Esophagus (tissue), 2 donors: Measurements from ENCODE around the gene PARP9. TPM values are rescaled to one million over a fixed set of nuclear protein-coding genes. Genes with fewer than 3 reads are reported as not detected.
A peak's percentile ranks its signal among the peaks of the same experiment; 100 is the strongest.

ENCODE experiments used
- H3K27ac ChIP-seq, 2 donors: one replicate each; pipeline ENCODE4 v1.5.1; 2013; ENCODE audit warnings: low read depth in 2 of 2, mild to moderate bottlenecking in 2 of 2, inconsistent platforms in 1 of 2, low read length in 1 of 2, moderate library complexity in 1 of 2
- H3K27me3 ChIP-seq, 2 donors: one replicate each; pipeline ENCODE4 v1.6.1; 2013; ENCODE audit warnings: low read length in 2 of 2, control low read depth in 1 of 2, mild to moderate bottlenecking in 1 of 2; ENCODE audit not compliant: insufficient read depth in 2 of 2, control insufficient read depth in 1 of 2
- H3K36me3 ChIP-seq, 2 donors: one replicate each; pipeline ENCODE4 v1.6.1; 2013; ENCODE audit warnings: low read length in 1 of 2; ENCODE audit not compliant: control insufficient read depth in 2 of 2, insufficient read depth in 2 of 2
- H3K4me1 ChIP-seq, 2 donors: one replicate each; pipeline ENCODE4 v1.6.1; 2013; ENCODE audit warnings: low read length in 1 of 2; ENCODE audit not compliant: control insufficient read depth in 2 of 2, insufficient read depth in 2 of 2
- H3K4me3 ChIP-seq, 2 donors: one replicate each; pipeline ENCODE4 v1.5.1; 2013; ENCODE audit warnings: low read length in 2 of 2, mild to moderate bottlenecking in 2 of 2, low read depth in 1 of 2, moderate library complexity in 1 of 2
- H3K9me3 ChIP-seq, 2 donors: one replicate each; pipeline ENCODE4 v1.6.1; 2013; ENCODE audit warnings: mild to moderate bottlenecking in 2 of 2, low read depth in 1 of 2, low read length in 1 of 2, moderate library complexity in 1 of 2; ENCODE audit not compliant: control insufficient read depth in 2 of 2, insufficient read depth in 1 of 2
- WGBS, 2 donors: extraction: QIAGEN DNeasy Blood & Tissue Kit; methylation state at CpG; one replicate each; pipeline ENCODE4 v1.1.7; 2013; 5-methylcytosine and 5-hydroxymethylcytosine counted together
- polyA plus RNA-seq, 2 donors: library from polyadenylated mRNA; stranded (reverse); fragments of 200-250 nt; gene quantifications; one replicate each; pipeline ENCODE4 v1.2.3, GENCODE V29; 2013
- donor health status: healthy with polysubstance abuse.
- donor health status: Bipolar disorder and iron deficiency.

PARP9 gene
- polyA plus RNA-seq, 2 donors, result 17.1 to 20.0 TPM

GRCh38 chr3:122594025-122594424 lies 29.9 kb upstream of the PARP9 start:
- H3K27ac ChIP-seq, result no peak overlapping the region
- H3K4me1 ChIP-seq, result no peaks in the 10 kb centered on the region
- no peak overlapping the region for H3K4me3 ChIP-seq
- H3K36me3 ChIP-seq, result no peaks in the 10 kb centered on the region
- H3K27me3 ChIP-seq, result no peaks in the 10 kb centered on the region
- no peaks in the 10 kb centered on the region for H3K9me3 ChIP-seq

- WGBS, 2 donors, result 88 to 91% methylated on average over 2 of the region's 2 CpGs
- no peaks in the 10 kb centered on the region for H3K27me3 ChIP-seq
Measured at GRCh38 chr3:122590610-122591009, 26.5 kb upstream of the PARP9 start.

GRCh38 chr3:122589297-122589696 lies 25.2 kb upstream of the PARP9 start:
- Histone ChIP-seq H3K27ac (no peak overlapping the region), H3K36me3 (no peaks in the 10 kb centered on the region), H3K27me3 (no peaks in the 10 kb centered on the region), H3K4me1 (no peaks in the 10 kb centered on the region), H3K4me3 (no peak overlapping the region), H3K9me3 (no peaks in the 10 kb centered on the region)
- 62 to 67% methylated on average over 5 of the region's 5 CpGs for WGBS, 2 donors

More at GRCh38 chr3:122590610-122591009, 26.5 kb upstream of the PARP9 start:
- Histone ChIP-seq H3K36me3 (no peaks in the 10 kb centered on the region), H3K4me3 (no peak overlapping the region), H3K9me3 (no peaks in the 10 kb centered on the region), H3K27ac (no peak overlapping the region), H3K4me1 (no peaks in the 10 kb centered on the region)

GRCh38 chr3:122587572-122587971 lies 23.5 kb upstream of the PARP9 start:
- Histone ChIP-seq H3K27me3 (no peaks in the 10 kb centered on the region), H3K4me3 (no peak overlapping the region), H3K27ac (no peak overlapping the region), H3K9me3 (peaks cover 0 to 3% of the 10 kb centered on the region in 2 donors), H3K4me1 (no peaks in the 10 kb centered on the region), H3K36me3 (no peaks in the 10 kb centered on the region)
- 22 to 45% methylated on average over 2 of the region's 2 CpGs for WGBS, 2 donors

GRCh38 chr3:122586773-122587485 lies 22.8 kb upstream of the PARP9 start:
- Histone ChIP-seq H3K36me3 (no peaks in the 10 kb centered on the region), H3K27me3 (no peaks in the 10 kb centered on the region), H3K4me1 (no peaks in the 10 kb centered on the region), H3K9me3 (peaks cover 0 to 5% of the 10 kb centered on the region in 2 donors), H3K4me3 (no peak overlapping the region), H3K27ac (no peak overlapping the region)

- Histone ChIP-seq H3K4me1 (no peaks in the 10 kb centered on the region), H3K4me3 (no peak overlapping the region), H3K36me3 (no peaks in the 10 kb centered on the region), H3K9me3 (peaks cover 0 to 5% of the 10 kb centered on the region in 2 donors), H3K27ac (no peak overlapping the region), H3K27me3 (no peaks in the 10 kb centered on the region)
- 33 to 35% methylated on average over 1 of the region's 1 CpG for WGBS, 2 donors
Measured at GRCh38 chr3:122586098-122586497, 22.0 kb upstream of the PARP9 start.

GRCh38 chr3:122582390-122582789 lies 18.3 kb upstream of the PARP9 start:
- H3K36me3 ChIP-seq, result no peaks in the 10 kb centered on the region
- no peak overlapping the region for H3K4me3 ChIP-seq
- no peaks in the 10 kb centered on the region for H3K4me1 ChIP-seq
- no peaks in the 10 kb centered on the region for H3K27me3 ChIP-seq
- 97 to 98% methylated on average over 1 of the region's 1 CpG for WGBS, 2 donors
- no peak overlapping the region for H3K27ac ChIP-seq
- peaks cover 0 to 5% of the 10 kb centered on the region in 2 donors for H3K9me3 ChIP-seq

GRCh38 chr3:122581622-122582021 lies 17.5 kb upstream of the PARP9 start:
- Histone ChIP-seq H3K36me3 (no peaks in the 10 kb centered on the region), H3K4me3 (no peak overlapping the region), H3K9me3 (peaks cover 0 to 5% of the 10 kb centered on the region in 2 donors), H3K27me3 (no peaks in the 10 kb centered on the region), H3K4me1 (no peaks in the 10 kb centered on the region), H3K27ac (no peak overlapping the region)
- WGBS, 2 donors, result 97 to 98% methylated on average over 2 of the region's 2 CpGs

GRCh38 chr3:122580470-122580869 lies 16.4 kb upstream of the PARP9 start:
- peaks cover 0 to 5% of the 10 kb centered on the region in 2 donors for H3K9me3 ChIP-seq
- H3K27ac ChIP-seq, result no peak overlapping the region
- 71 to 72% methylated on average over 3 of the region's 3 CpGs for WGBS, 2 donors
- H3K36me3 ChIP-seq, result no peaks in the 10 kb centered on the region
- H3K27me3 ChIP-seq, result no peaks in the 10 kb centered on the region
- H3K4me3 ChIP-seq, result no peak overlapping the region
- no peaks in the 10 kb centered on the region for H3K4me1 ChIP-seq

GRCh38 chr3:122578069-122578740 lies 14.1 kb upstream of the PARP9 start:
- Histone ChIP-seq H3K27ac (no peak overlapping the region), H3K9me3 (peaks cover 0 to 3% of the 10 kb centered on the region in 2 donors), H3K27me3 (no peaks in the 10 kb centered on the region), H3K4me1 (no peaks in the 10 kb centered on the region), H3K36me3 (no peaks in the 10 kb centered on the region), H3K4me3 (peak overlapping the region in 1 of 2 donors; percentile 41)
- WGBS, 2 donors, result 51 to 57% methylated on average over 5 of the region's 5 CpGs
